GM18858 (cell line): ENCODE data around the gene CDK18.

Source experiments
- ATAC-seq: cut with Tn5 transposase; IDR thresholded peaks from one replicate; pipeline ENCODE4 v1.9.1; 2021; ENCODE audit not compliant: unreplicated experiment

CDK18 gene

DNA sequence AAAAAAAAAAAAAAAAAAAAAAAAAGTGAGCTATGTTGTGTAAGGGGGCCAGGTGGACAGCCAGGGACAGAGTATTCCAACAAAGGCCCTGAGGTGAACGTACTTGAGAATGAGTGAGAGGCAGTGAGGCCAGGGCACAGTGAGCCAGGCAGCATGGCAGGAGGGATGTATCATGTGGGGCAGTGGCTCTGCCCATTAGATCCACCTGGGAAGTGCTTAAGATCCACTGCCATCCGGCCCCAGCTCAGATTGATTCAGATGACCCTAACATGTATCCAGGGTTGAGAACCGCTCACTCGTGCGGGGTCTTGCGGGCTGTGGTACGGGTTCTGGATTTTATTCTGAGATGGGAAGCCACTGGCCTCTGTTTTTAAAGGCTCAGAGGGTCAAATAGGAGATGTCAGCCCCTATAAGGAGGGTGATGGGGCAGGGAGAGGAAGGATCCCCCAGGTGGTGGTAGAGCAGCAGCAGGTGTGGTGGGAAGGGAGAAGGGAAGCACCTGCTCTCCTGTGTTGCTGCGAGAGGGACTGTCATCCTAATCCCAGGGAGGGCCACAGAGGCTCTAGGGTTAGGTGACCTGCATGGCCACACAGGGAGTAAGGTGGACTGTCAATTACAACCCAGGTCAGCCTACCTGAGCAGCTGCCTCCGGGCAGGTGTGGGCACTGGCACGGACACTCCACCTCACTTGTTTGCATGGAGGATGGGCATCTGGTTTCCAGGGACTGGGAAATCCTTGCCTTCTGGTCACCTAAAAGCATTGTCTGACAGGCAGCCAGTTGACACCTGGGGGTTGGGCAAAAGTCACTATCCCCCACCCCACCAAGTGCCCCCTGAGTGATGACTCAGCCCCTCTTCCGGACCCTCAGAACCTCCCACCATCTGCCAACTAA, 31.6 kb downstream of the CDK18 start:
- ATAC-seq, result no peak

DNA sequence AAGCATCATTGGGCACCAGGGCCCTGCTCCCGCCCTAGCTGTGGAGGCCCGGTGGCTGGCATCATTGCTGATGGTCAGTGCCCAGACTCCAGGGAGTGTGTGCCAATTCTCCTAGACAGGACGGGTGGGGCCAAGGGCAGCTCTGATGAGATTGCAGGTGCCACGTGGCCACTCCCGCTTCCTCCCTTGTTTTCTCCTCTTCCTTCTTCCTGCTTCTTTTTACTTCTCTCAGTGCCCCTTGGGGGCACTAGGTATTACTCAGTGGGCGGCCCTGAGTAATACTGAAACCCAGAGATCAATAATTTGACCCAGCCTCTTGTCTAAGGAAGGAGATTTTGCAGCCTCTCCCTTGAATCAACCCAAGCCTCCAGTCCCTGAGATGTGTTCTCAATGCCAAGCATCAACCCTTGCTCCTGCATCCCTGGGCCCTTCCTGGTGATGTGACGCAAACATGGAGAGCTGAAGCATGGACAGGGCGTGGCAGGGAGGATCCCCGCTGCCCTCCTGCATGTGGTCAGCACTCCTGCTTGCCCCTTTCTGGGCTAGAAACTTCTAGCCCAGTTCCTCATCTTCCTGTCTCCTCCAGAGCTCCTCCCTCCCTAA, 32.4 kb downstream of the CDK18 start:
- no peak for ATAC-seq

DNA sequence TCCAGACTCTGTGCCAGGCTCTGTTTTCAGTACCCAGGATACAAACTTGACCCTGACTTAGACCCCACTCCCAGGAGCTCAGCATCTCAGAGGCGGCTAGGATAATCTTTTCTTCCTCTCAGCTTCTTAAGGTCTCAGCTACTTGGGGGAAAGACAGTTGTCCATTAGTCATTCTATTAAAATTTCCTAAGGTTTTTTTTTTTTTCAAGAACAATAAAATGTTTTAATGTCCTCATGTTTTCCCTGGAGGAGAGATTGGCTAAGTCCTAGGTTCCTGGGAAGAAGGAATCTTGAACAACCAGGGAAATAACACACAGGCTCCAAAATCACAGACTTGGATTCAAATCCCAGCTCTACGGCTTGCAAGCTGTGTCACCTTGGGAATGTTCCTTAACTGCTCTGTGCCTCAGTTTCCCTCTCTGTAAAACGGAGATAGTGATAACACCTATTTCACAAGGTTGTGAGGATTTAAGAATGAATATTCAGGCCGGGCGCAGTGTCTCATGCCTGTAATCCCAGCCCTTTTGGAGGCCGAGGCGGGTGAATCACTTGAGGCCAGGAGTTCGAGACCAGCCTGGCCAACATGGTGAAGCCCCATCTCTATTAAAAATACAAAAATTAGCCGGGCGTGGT, 33.0 kb downstream of the CDK18 start:
- ATAC-seq, result no peak

DNA sequence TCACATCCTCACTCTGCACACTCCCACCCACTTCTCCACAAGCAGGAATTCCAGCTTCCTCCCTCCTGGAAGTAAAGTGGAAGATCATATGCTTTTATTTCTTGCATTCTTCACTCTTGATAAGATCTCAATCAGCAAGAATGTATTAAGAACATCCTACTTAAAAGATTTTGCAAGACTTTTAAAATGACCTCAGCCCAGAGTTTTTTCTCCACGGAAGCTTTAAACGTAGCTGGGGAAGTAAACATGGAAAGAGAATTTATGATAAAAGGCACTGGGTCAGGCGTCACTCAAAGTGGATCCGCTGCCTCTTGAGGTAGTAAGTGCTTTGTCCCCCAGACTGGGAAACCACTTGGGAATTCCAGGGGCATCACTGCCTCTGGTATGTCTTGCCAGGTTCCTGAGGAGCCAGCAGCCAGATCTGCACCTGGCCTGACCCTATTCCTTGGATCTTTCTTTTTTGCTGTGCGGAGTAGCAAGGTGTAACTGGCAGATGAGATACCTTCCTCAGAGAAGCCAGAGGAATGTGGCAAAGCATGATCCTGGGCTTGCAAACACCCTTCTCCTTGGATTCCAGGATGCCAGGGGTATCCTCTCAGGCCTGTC, 33.9 kb downstream of the CDK18 start:
- no peak for ATAC-seq

DNA sequence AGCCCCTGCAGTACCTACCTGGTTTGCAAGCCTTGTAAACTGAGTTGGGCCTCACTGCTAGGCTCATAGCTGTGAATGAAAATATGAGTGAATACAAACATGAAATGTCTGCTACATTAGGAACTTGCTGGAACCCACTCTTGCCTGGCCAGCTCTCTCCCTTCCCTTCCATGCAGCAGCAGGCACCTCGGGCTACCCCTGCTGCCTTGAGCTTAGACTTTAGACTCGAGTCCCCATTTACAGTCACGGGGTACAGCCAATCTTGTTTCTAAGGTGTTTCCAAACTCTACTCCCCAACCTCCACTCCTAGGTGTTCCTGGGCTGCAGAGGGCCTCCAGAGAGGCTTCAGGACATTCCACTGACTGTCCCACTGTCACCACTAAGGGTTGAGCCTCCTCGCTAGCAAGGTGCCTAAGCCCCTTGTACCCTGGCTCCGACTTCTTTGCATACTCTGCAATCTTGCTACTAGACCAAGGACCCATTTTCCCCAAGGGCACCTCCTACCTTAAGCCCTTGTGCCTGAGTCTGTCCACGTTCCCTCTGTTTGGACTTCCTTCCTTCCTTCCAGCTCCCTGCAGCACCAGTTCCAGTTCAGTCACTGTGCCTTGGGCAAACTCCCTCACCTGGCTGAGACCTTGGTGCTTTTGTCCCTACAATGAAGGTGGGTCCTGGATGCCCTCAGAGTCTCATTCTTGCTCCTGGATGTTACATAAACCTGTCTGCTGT, 36.9 kb downstream of the CDK18 start:
- ATAC-seq, result no peak

DNA sequence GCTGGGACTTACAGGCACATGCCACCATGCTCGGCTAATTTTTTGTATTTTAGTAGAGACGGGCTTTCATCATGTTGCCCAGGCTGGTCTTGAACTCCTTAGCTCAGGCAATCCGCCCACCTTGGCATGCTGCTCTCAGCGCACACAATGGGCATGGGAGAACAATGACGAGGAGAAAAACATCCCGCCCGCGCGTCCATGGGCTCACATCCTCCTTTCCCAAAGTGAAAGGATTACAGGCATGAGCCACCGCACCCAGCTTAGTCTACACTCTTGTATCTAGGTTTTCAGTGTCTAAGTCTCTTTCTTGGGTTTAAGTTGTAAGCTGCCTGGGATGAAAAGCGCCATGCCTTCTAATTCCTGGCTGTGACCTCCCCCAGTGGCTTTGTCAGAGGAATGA, 37.9 kb downstream of the CDK18 start:
- ATAC-seq, result no peak

DNA sequence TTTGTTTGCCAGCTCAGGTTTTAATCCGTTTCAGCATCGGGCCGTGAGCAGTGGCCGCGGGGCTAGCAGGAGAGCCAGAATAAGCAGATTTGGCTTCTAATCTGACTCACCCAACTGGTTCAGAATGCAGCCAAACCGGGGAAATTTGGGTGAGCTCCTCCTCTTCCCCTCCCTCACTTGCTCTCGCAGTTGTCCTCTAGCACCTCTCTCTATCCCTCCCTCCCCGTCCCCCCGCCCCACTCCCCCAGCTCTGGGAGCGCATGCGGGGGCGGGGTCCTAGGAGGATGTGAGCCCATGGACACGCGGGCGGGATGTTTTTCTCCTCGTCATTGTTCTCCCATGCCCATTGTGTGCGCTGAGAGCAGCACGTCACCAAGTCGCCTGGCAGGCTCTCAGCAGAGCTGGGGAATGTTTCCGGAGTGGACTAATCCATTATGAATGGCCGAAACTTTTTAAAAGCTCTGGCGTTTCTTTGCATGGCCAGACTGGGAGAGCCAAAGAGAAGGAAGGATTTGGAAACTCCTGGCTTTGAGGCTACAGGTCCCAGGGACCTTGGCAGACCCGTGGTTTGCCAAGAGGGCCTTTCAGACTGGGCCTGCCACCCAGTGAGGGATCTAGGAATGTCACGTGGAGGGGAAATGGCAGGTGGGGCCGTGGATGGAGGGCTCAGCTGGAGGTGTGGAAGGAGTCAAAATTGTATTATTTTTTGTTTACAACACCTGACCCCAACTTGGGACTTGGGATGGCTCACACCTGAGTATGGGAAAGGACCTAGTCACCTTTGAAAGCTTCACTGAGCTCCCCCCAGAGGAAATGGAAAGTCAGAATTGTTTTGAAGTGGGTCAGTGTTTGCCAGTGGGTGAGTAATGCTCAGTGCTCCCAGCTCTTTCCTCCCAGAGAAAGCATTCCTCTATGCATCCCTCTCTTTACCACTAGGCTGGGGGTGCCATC, 39.2 kb downstream of the CDK18 start:
- ATAC-seq, result no peak

DNA sequence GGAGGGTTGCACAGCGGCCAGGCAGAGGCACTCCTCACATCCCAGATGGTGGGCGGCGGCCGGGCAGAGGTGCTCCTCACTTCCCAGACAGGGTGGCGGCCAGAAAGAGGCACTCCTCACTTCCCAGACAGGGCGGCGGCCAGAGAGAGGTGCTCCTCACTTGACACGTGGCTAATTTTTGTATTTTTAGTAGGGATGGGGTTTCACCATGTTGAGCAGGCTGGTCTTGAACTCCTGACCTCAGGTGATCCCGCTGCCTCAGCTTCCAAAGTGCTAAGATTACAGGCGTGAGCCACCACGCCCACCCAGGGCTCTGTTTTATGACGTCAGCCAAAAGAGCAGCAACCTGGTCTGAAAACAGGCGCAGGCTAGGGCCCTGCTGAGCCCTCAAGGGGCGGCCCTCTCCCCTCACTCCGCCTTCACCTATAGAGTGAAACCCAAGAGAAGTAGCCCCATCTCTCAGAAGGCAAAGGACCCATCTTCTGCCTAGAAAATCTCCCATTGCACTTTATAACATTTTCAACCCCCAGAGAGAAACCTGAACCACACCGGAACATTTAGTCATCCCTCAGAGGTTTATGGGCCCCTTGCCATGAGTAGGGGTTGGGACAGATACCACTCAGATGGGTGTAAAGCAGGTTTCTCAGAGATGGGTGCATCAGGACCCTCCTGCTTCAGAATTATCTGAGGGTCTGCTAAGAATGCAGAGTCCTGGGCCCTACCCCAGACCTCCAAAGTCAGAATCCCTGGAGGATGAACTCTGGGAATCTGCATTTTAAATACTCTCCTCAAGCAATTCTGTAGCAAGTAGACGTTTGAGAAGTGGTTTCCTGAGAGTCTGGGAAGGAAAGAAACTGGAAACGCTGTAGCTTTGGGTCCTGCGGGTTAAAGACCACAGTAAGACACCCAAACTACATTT, 40.8 kb downstream of the CDK18 start:
- no peak for ATAC-seq

DNA sequence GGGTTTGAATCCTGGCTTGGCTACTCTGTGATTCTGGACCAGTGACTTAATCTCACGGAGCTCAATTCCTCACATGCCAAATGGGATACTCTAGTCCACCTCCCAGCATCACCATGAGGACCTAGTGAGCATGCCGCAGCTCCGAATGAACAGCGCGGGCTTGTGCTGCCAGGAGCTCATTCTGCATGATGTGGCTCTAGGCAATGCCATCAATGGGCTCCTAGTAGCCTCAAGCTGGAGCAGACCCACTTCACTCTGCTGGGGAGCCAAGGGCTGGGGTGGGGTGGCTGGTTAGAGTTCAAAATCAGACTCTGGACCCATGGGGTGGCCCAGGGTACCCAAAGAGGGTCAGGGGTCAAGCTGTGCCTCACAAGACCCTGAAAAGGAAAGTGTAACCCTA, 41.5 kb downstream of the CDK18 start:
- no peak for ATAC-seq

DNA sequence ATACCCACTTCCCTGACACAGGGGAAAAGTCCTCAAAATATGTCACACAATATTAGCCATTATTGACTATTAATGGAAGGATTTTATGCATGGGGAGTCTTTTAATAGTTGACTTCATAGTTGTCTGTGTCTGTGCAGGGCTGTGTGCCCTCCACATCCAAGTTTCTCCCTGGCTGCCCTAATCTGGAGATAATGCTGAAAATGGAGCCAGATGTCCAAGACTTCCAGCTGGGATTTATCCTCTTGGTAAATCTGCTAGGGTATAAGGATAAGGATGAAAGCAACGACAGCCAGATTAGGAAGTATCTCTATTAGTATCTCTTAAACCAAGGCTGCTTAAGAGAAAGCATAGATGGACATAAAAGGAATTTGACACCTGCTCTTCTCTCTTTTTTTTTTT, 42.1 kb downstream of the CDK18 start:
- no peak for ATAC-seq

DNA sequence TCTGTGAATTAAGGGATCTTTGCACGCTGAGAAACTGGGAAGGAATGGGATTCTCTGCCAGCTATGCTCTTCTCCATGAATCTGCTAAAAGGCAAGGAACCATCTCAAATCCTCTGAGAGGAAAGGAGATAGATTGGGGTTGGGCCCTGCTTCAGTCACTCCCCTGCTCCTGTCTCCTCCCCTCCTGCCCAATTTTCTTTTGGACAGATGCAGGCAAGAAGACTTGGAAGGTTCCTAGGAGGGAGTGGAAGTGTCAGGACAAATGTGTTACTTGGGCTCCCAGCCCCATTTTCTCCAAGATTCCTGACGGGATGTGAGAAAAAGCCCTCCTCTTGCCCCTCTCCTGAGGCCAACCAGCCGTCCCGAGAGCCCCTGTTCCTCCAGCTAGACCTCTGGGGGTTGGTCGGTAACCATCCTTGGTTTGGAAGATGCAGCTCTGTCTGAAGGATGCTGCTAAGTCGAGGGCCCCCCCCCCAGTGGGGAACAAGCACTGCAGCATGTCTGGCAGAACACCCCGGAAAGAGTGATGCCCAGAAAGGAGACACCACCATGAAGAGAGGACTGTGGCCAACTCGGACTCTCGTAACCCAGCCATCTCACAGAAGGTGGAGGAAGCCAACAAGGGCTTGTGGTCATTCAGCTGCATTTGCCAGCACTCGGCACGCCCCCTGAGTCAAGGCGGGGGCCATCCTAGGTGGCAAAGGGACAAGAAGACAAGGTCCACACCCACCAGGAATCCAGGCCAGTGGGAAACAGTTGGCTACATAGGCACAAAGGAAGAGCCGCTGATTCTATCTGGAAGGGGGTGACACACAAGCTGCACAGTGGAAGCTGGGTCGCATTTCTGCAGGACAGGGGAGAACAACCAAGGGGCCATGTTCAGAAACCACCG, 43.7 kb downstream of the CDK18 start:
- no peak for ATAC-seq

DNA sequence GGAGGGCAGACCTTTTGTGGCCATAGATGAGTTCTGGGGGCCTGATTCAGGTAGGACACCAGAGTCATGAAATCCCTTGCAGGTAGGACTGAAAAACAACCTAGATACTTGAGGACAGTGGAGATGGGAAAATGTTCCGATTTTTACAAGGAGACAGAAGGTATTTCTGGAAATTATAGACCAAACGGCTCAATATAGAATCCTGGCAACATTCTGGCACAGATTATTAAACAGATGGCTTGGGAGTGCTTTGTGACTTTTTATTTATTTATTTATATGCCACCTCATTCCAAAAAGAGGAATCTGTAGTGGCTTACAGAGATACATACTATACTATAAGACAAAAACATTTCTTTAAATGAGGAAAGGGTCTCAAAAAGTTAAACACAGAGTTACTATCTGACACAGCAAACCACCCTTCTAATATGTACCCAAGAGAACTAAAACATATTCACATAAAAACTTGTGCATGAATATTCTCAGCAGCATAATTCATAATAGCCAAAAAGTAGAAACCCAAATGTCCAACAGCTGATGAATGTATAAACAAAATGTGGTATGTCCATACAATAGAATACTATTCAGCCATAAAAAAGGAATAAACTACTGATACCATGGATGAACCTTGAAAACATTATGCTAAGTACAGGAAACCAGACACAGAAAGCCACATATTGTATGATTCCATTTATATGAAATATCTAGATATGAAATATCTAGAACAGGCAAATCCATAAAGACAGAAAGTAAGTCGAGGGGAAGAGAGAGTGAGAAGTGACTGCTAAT, 49.8 kb downstream of the CDK18 start:
- no peak for ATAC-seq

DNA sequence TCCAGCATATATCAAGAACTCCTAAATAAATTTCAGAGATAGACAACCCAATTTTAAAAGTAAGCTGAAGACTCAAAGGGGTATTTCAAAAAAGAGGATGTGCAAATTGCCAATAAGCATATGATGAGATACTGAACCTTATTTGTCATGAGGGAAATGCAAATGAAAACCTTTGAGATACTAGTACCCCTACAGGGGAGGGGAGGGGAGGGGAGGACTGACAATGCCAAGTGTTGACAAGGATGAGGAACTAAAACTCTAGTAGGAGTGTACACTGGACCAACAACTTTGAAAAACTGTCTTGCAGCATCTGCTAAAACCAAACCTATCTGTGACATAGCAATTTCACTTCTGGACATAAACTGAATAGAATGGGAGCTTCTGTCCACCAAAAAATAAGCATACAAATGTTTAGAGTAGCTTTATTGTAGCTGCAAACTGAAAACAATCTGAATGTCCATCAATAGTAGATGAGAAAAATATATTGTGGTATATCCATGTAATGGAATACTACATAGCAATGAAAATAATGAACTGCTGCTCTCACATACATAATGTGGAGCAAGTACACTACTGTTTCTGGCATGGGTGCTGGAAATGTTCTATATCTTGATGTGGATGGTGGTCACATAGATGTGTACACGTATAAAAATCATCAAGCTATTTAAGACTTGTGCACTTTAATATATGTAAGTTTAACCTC, 57.2 kb downstream of the CDK18 start:
- ATAC-seq, result no peak

DNA sequence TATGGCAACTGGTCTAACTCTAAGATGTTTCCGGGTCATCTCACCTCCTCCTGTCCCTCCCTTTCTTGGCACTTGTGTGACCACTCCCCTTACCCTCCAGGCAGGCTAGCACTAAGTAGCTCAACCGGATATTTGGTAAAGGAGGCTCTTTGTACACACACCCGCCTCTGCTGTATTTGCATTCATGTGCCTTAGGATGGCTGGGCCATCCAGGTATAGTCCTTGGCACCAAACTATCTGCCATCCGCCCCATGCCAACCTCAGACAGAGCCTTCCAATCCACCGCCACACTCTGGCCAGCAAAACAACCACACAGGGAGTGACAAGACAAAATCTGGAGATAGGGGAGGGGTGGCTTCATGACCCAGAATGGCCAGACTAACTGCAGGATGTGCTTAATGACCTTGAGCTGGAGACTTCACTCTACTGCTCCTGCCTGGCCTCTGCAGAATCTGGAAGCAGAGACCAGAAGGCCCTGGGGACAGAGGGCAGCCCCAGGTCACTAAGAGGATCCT, 59.5 kb downstream of the CDK18 start:
- ATAC-seq, result no peak

DNA sequence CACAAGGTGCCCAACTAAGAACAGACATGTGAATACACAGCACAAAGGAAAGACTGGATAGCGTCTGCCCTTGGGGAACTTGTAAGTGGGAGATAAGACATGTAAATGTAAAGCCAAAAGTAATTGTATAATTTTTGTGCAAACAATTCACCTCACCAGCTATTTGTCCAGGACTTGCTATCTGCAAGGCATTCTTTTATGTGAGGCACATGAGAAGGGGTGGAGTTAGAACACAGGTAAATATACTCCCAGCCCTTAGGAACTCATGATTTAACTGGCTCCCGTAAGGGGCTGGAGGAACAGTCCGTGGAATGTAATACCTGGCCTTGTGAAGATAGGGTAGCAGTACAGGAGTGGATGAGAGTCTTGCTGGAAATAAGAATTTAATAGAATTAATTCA, 61.3 kb downstream of the CDK18 start:
- no peak for ATAC-seq

DNA sequence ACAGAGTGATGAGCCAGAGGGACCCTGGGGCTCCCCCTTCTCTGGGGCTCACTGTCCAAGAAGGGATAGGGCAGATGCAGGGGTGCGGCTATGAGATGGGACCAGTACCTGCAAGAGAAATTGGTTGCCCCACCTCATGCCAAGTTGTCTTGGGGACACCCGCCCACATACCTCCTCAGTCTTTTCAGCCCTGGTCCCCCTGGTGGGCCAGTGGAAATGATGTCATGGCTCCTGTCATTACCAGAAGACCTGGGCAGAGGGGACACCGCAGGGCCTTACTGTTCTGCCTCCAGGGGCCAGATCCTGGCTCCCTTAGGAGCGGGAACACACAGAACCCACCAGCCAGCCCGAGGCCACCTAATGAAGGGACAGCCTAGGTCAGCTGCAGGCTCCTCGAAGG, 63.2 kb downstream of the CDK18 start:
- no peak for ATAC-seq
